HEK293 (cell line): ENCODE results near the gene GFRAL.
A peak's percentile ranks its signal among the peaks of the same experiment; 100 is the strongest.

Experiments
- CTCF ChIA-PET: fragments of 350-600 bp; formaldehyde crosslinking; extraction: SDS; loops from one replicate; lab custom pipeline; 2021; ENCODE audit warnings: antibody characterized with exemption; lab: Yijun Ruan, JAX
- POLR2A ChIA-PET: fragments of 300-600 bp; formaldehyde crosslinking; extraction: SDS; loops from one replicate; lab custom pipeline; 2020; ENCODE audit warnings: antibody characterized with exemption, inconsistent platforms; lab: Yijun Ruan, JAX
- H3K27ac ChIP-seq: fragments of 200-500 bp; sonication (Bioruptor generic); 2 replicates; pipeline ENCODE4 v1.5.1; 2014; ENCODE audit warnings: low read depth, low read length, control low read depth, inconsistent platforms; ENCODE audit errors: extremely low read depth
- H3K36me3 ChIP-seq, 2 experiments: fragments of 200-500 bp in 1 of 2; sonication (Bioruptor generic) in 1 of 2; 1 replicate in 1 of 2; 2 replicates in 1 of 2; pipeline ENCODE4 v1.5.1; 2014 to 2017; ENCODE audit warnings: inconsistent platforms in 2 of 2, low read length in 2 of 2; ENCODE audit not compliant: control insufficient read depth in 2 of 2, insufficient read depth in 1 of 2
- H3K4me1 ChIP-seq: fragments of 200-500 bp; sonication (Bioruptor generic); 2 replicates; pipeline ENCODE4 v1.5.1; 2014; ENCODE audit warnings: mild to moderate bottlenecking, low read length, inconsistent platforms; ENCODE audit not compliant: control insufficient read depth, insufficient read depth
- H3K4me3 ChIP-seq: 2 replicates; pipeline ENCODE4 v1.5.1; 2011; ENCODE audit warnings: low read depth, mild to moderate bottlenecking, control low read depth, low read length, moderate library complexity
- H3K9me3 ChIP-seq: fragments of 200-500 bp; sonication (Bioruptor generic); 2 replicates; pipeline ENCODE4 v1.5.1; 2014; ENCODE audit warnings: low read depth, low read length, inconsistent platforms; ENCODE audit not compliant: control insufficient read depth, insufficient read depth
- FEZF1 ChIP-seq: fragments of 450-650 bp; formaldehyde crosslinking; IDR thresholded peaks from 2 replicates; pipeline ENCODE4 v1.5.1; 2016; ENCODE audit warnings: missing biosample characterization, missing genetic modification characterization
- OVOL3 ChIP-seq: fragments of 450-650 bp; formaldehyde crosslinking; IDR thresholded peaks from 2 replicates; pipeline ENCODE4 v1.5.1; 2016; ENCODE audit warnings: missing biosample characterization, missing genetic modification characterization
- SETDB1 ChIP-seq: IDR thresholded peaks from one replicate; pipeline ENCODE4 v1.6.1; 2017; ENCODE audit warnings: mild to moderate bottlenecking, low read length, moderate library complexity, mixed read lengths; ENCODE audit not compliant: insufficient read length
- ZBTB11 ChIP-seq: fragments of 450-650 bp; formaldehyde crosslinking; conservative IDR thresholded peaks from 2 replicates; pipeline ENCODE4 v1.5.1; 2016; ENCODE audit warnings: low read depth, missing biosample characterization, missing genetic modification characterization
- ZNF140 ChIP-seq: fragments of 450-650 bp; formaldehyde crosslinking; IDR thresholded peaks from 2 replicates; pipeline ENCODE4 v1.5.1; 2016; ENCODE audit warnings: missing biosample characterization, missing genetic modification characterization
- ZNF157 ChIP-seq: fragments of 450-650 bp; formaldehyde crosslinking; IDR thresholded peaks from 2 replicates; pipeline ENCODE4 v1.5.1; 2016; ENCODE audit warnings: missing biosample characterization, missing genetic modification characterization
- ZNF280D ChIP-seq: fragments of 450-650 bp; formaldehyde crosslinking; IDR thresholded peaks from 2 replicates; pipeline ENCODE4 v1.5.1; 2016; ENCODE audit warnings: missing biosample characterization, missing genetic modification characterization
- ZNF341 ChIP-seq: fragments of 450-650 bp; formaldehyde crosslinking; IDR thresholded peaks from 2 replicates; pipeline ENCODE4; 2016; ENCODE audit warnings: low read depth, missing biosample characterization, missing genetic modification characterization
- ZNF449 ChIP-seq: fragments of 450-650 bp; formaldehyde crosslinking; IDR thresholded peaks from 2 replicates; pipeline ENCODE4 v1.5.1; 2017; ENCODE audit warnings: missing biosample characterization, mild to moderate bottlenecking, missing genetic modification characterization, moderate library complexity
- ZNF473 ChIP-seq: fragments of 450-650 bp; formaldehyde crosslinking; IDR thresholded peaks from 2 replicates; pipeline ENCODE4 v1.5.1; 2017; ENCODE audit warnings: missing biosample characterization, missing genetic modification characterization
- ZNF501 ChIP-seq: fragments of 450-650 bp; formaldehyde crosslinking; IDR thresholded peaks from 2 replicates; pipeline ENCODE4 v1.5.1; 2016; ENCODE audit warnings: missing biosample characterization, missing genetic modification characterization
- ZNF600 ChIP-seq: fragments of 450-650 bp; formaldehyde crosslinking; IDR thresholded peaks from 2 replicates; pipeline ENCODE4 v1.5.1; 2016; ENCODE audit warnings: missing biosample characterization, missing genetic modification characterization
- ZNF610 ChIP-seq: fragments of 450-650 bp; formaldehyde crosslinking; IDR thresholded peaks from 2 replicates; pipeline ENCODE4 v1.5.1; 2016; ENCODE audit warnings: missing biosample characterization, missing genetic modification characterization, borderline replicate concordance
- ZNF629 ChIP-seq: fragments of 450-650 bp; formaldehyde crosslinking; IDR thresholded peaks from 2 replicates; pipeline ENCODE4 v1.5.1; 2017; ENCODE audit warnings: missing biosample characterization, missing genetic modification characterization
- ZNF639 ChIP-seq: fragments of 450-650 bp; formaldehyde crosslinking; IDR thresholded peaks from 2 replicates; pipeline ENCODE4 v1.5.1; 2016; ENCODE audit warnings: missing biosample characterization, missing genetic modification characterization
- ZNF645 ChIP-seq: fragments of 450-650 bp; formaldehyde crosslinking; IDR thresholded peaks from 2 replicates; pipeline ENCODE4; 2016; ENCODE audit warnings: missing biosample characterization, missing genetic modification characterization
- ZNF76 ChIP-seq: fragments of 450-650 bp; formaldehyde crosslinking; IDR thresholded peaks from 2 replicates; pipeline ENCODE4; 2016; ENCODE audit warnings: low read depth, missing biosample characterization, missing genetic modification characterization, borderline replicate concordance
- ZSCAN5A ChIP-seq: fragments of 450-650 bp; formaldehyde crosslinking; IDR thresholded peaks from 2 replicates; pipeline ENCODE4 v1.5.1; 2016; ENCODE audit warnings: missing biosample characterization, missing genetic modification characterization

GFRAL gene

GRCh38 chr6:55433446-55434130 lies 106.3 kb downstream of the GFRAL start (continued):
- no peak for TF ChIP-seq ZSCAN5A (tag by site-specific recombination)
- TF ChIP-seq ZBTB11: no peak
- peak; percentile 61 for TF ChIP-seq ZNF629 (tag by site-specific recombination)
- TF ChIP-seq, all 188 proteins: peak for 3

- Histone ChIP-seq H3K4me3 (no peak overlapping the region), H3K4me1 (no peaks in the 10 kb centered on the region; the same call in 1 of the 2 replicates), H3K36me3 (no peaks in the 10 kb centered on the region), H3K9me3 (no peaks in the 10 kb centered on the region), H3K27ac (no peak overlapping the region)
- POLR2A ChIA-PET: no interaction called here
- no peak for TF ChIP-seq ZNF76 (tag by site-specific recombination)
- no peak for TF ChIP-seq ZNF140 (tag by site-specific recombination)
- TF ChIP-seq ZNF639: no peak
- no peak for TF ChIP-seq ZNF600 (tag by site-specific recombination)
- no peak for TF ChIP-seq ZNF610
- no peak for TF ChIP-seq ZNF341 (tag by site-specific recombination)
- no peak for TF ChIP-seq ZNF473 (tag by site-specific recombination)
- no peak for TF ChIP-seq SETDB1
- TF ChIP-seq OVOL3: no peak
- no peak for TF ChIP-seq ZNF449 (tag by site-specific recombination)
- TF ChIP-seq FEZF1 (tag by site-specific recombination): no peak
- TF ChIP-seq ZNF280D: no peak
- TF ChIP-seq ZNF501 (tag by site-specific recombination): no peak
- no peak for TF ChIP-seq ZNF645
- TF ChIP-seq ZNF157: no peak
- CTCF ChIA-PET: interaction anchor here (1.3 to 1.7 kb wide), 4 partner anchors 8 to 160 kb away, joined by 3 to 5 read pairs (median 4); no protein-coding TSS in a partner anchor
Observed at GRCh38 chr6:55437141-55437540, 109.9 kb downstream of the GFRAL start.
